Kidney epithelial cell (primary cell): Measurements from ENCODE around the gene SDR42E1. TPM values are rescaled to one million over a fixed set of nuclear protein-coding genes. Genes with fewer than 3 reads are reported as not detected.

ENCODE experiments used
- DNase-seq: peaks from one replicate; pipeline ENCODE4 v3.0.0-alpha.2; 2010; ENCODE audit warnings: low read depth
- H3K27me3 ChIP-seq: 2 replicates; pipeline ENCODE4 v1.6.0; 2011; ENCODE audit warnings: low read length; ENCODE audit not compliant: control insufficient read depth, insufficient read depth
- H3K36me3 ChIP-seq: 2 replicates; pipeline ENCODE4 v1.5.1; 2011; ENCODE audit warnings: low read length; ENCODE audit not compliant: control insufficient read depth, insufficient read depth
- H3K4me3 ChIP-seq: 2 replicates; pipeline ENCODE4 v1.5.1; 2011; ENCODE audit warnings: low read depth, mild to moderate bottlenecking, control low read depth, low read length
- total RNA-seq: library from RNA; depleted of rRNA; stranded (reverse); fragments of >200 nt; gene quantifications from 2 replicates; pipeline ENCODE4 v1.2.3, GENCODE V29; 2015
- TF ChIP-seq, protein P1 (sequence below): IDR thresholded peaks from 2 replicates; pipeline ENCODE4 v1.5.1; 2011; ENCODE audit warnings: mild to moderate bottlenecking, moderate library complexity, low read length, control low read depth, inconsistent platforms; ENCODE audit not compliant: insufficient read depth, poor library complexity, severe bottlenecking

The SDR42E1 gene
- total RNA-seq, 1 donor from 2014 or later, result 9.5 TPM

DNA sequence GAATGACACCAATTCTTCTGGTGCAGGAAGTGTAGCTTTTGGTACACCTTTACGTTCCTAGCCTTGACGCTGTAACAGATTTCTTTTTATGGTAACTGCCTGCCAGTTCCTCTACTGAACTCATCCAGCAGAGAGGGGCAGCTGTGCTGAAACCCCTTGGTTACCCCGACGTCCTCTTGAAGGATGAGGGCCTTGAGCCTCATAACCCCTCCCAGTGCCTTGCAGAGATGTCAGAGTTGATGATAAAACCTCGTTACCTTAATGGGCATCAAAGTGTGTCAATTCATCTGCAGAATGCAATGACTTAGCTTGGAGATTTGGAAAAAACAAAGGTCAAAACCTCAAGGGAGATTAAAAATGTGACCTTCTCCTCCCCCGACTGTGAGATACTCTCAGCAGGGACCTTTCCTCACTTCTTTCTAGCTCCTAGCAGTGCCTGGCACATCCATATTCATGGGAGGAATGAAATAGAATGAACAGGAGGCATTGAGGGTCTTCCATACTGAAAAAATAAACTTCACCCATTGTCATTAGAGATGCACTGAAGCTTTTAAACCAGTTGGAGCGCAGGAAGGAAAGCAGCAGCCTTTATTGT, 69.2 kb downstream of the SDR42E1 start:
- Histone ChIP-seq H3K27me3 (no peaks in the 10 kb centered on the region), H3K36me3 (no peaks in the 10 kb centered on the region), H3K4me3 (no peak overlapping the region)
- DNase-seq, result no peak
- TF ChIP-seq, protein P1, sequence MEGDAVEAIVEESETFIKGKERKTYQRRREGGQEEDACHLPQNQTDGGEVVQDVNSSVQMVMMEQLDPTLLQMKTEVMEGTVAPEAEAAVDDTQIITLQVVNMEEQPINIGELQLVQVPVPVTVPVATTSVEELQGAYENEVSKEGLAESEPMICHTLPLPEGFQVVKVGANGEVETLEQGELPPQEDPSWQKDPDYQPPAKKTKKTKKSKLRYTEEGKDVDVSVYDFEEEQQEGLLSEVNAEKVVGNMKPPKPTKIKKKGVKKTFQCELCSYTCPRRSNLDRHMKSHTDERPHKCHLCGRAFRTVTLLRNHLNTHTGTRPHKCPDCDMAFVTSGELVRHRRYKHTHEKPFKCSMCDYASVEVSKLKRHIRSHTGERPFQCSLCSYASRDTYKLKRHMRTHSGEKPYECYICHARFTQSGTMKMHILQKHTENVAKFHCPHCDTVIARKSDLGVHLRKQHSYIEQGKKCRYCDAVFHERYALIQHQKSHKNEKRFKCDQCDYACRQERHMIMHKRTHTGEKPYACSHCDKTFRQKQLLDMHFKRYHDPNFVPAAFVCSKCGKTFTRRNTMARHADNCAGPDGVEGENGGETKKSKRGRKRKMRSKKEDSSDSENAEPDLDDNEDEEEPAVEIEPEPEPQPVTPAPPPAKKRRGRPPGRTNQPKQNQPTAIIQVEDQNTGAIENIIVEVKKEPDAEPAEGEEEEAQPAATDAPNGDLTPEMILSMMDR, result no peak

DNA sequence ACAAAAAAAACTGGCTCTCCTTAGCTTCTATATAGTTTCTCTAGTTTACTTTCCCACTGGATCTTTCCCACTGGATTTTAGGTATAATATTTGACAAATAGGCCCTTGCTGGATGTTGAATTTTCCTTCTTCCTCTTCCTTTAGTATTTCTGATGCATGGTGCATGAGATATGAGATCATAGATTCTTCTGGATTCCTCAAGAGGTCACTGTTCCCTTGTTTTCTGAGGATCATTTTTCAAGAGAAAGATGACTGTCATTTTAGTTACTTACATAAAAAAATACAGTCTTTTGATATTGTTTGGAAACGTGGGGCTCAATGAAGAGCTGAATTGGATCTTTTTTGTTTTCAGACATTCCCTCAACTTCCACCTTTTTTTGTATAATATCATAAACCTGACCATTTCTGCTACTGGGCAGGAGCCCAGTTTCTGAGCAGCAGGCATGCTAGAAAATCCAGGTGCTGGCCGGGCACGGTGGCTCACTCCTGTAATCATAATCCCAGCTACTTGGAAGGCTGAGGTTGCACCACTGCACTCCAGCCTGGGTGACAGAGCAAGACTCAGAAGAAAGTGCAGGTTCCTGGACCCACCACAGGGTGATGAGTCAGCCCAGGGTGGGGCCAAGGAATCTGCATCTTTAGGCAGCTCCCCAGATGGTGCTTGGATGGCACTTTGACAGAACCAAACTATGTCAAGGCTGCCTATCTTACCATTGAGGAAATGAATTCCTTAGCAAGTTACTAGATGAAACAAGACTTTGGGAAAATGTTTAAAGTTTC, 70.3 kb downstream of the SDR42E1 start:
- peak; percentile 4 for DNase-seq
- TF ChIP-seq, protein P1, result peak; percentile 36
- H3K4me3 ChIP-seq, result no peak overlapping the region
- no peaks in the 10 kb centered on the region for H3K27me3 ChIP-seq
- H3K36me3 ChIP-seq, result no peaks in the 10 kb centered on the region

DNA sequence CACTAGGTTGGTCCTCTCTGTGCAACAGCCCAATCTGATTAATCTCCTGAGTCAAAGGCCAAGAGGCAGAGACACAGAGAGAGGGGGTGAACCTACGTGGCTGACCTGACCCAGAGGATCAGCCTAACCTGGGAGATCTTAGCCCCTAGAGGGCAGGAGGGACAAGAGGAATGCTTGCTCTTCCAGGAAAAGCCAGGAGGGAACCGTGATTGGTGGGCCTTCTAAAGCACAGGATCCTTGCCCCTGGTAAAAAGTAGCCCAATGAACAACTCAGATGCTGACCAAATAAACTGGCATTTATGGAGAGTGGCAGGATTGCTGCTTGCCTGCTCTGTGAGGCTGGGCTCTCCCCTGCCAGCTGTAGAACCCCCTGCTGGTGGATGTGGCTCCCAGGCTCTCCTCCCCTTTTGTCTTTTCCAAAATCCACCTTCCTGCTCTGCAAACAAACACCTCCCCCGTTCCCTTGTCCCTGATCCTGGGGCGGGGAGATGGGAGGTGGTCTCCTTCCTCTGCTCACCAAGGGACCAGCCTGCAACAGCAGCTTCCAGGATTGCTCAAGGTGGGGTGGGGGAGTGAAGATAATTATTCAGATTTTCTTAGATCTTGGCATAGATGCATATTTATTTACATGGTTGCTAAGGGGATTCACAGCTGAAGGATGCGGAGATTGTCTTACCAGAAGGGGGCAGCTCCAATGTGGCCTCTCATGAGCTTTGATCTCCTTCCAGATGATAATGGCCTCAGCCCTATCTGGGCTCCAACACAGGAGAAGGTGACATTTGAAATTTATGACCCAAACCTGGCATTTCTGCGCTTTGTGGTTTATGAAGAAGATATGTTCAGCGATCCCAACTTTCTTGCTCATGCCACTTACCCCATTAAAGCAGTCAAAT, 71.9 kb downstream of the SDR42E1 start:
- Histone ChIP-seq H3K27me3 (no peaks in the 10 kb centered on the region), H3K36me3 (no peaks in the 10 kb centered on the region), H3K4me3 (no peak overlapping the region)
- no peak for DNase-seq
- TF ChIP-seq, protein P1, result no peak

Other genes starting within 250 kb of the SDR42E1 start
- 12.3 and 17.3 TPM in 2 replicates for gene PLCG2, start 232.2 kb downstream of the SDR42E1 start, total RNA-seq
- gene HSD17B2, start 23.8 kb upstream of the SDR42E1 start, total RNA-seq, result 0.82 TPM in 1 of 2 replicates, not detected in the other
- 33.7 and 37.1 TPM in 2 replicates for gene MPHOSPH6, start 158.8 kb upstream of the SDR42E1 start, total RNA-seq